ENCODE results near the gene FOXJ3. TPM values are rescaled to one million over a fixed set of nuclear protein-coding genes. Genes with fewer than 3 reads are reported as not detected.

Gene FOXJ3
- total and polyA plus RNA-seq, 4 donors, result 5.3 to 16.8 (median 12.4) TPM

GRCh38 chr1:42324398-42325013 is 10.5 kb downstream of the FOXJ3 start (continued):
- TF ChIP-seq ZBTB33 (IDR thresholded peaks at IDR 0.05) (no peak), RAD21 (IDR thresholded peaks at IDR 0.05) (no peak), HNF4G (IDR thresholded peaks at IDR 0.05) (no peak), JUND (IDR thresholded peaks at IDR 0.05) (no peak), EGR1 (IDR thresholded peaks at IDR 0.05; ENCODE audit: low read depth in 2 of 2) (no peak), HNF4A (conservative IDR thresholded peaks at IDR 0.05) (no peak), TAF1 (conservative IDR thresholded peaks at IDR 0.05) (no peak)

DNA sequence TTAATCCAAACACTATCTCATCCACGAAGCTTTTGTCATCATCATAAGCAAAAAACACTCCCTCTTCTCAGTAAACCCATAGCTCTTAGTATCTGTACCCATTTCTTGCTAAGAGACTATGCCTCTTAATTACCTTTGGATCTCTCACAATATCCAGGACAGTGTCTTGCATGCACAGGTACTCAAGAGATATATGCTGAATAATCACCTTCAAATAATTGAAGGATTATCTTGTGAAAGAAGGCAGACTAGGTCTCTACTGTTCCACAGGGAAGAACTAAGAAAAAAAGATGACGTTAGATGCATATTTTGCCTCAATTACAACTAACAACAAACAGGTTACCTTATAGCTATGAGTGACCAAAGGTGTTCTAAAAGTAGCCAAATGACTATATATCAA is 11.5 kb downstream of the FOXJ3 start:
- Histone ChIP-seq H3K9me3 (ENCODE audit: control insufficient read depth in 4 of 4, low read length in 3 of 4) (no peaks in the 10 kb centered on the region), H3K27me3 (ENCODE audit: control insufficient read depth in 4 of 4, insufficient read depth in 4 of 4, low read length in 3 of 4) (no peaks in the 10 kb centered on the region), H3K4me3 (ENCODE audit: low read depth in 1 of 3, low read length in 3 of 3) (no peak overlapping the region), H3K27ac (ENCODE audit: low read depth in 1 of 2, low read length in 2 of 2) (no peak overlapping the region), H3K9ac (ENCODE audit: low read depth in 1 of 2, low read length in 2 of 2) (no peak overlapping the region), H3K36me3 (ENCODE audit: control insufficient read depth in 4 of 4, insufficient read depth in 3 of 4, low read depth in 1 of 4, low read length in 3 of 4) (no peaks in the 10 kb centered on the region), H3K4me1 (ENCODE audit: control insufficient read depth in 4 of 4, insufficient read depth in 4 of 4, low read length in 3 of 4) (peaks cover 14 to 47% (median 34%) of the 10 kb centered on the region in 4 donors)
- TF ChIP-seq SP1 (IDR thresholded peaks at IDR 0.05) (no peak), GABPA (IDR thresholded peaks at IDR 0.05 in 1 of 2, conservative IDR thresholded peaks at IDR 0.05 in 1 of 2) (no peak)
- TF ChIP-seq, protein P1, sequence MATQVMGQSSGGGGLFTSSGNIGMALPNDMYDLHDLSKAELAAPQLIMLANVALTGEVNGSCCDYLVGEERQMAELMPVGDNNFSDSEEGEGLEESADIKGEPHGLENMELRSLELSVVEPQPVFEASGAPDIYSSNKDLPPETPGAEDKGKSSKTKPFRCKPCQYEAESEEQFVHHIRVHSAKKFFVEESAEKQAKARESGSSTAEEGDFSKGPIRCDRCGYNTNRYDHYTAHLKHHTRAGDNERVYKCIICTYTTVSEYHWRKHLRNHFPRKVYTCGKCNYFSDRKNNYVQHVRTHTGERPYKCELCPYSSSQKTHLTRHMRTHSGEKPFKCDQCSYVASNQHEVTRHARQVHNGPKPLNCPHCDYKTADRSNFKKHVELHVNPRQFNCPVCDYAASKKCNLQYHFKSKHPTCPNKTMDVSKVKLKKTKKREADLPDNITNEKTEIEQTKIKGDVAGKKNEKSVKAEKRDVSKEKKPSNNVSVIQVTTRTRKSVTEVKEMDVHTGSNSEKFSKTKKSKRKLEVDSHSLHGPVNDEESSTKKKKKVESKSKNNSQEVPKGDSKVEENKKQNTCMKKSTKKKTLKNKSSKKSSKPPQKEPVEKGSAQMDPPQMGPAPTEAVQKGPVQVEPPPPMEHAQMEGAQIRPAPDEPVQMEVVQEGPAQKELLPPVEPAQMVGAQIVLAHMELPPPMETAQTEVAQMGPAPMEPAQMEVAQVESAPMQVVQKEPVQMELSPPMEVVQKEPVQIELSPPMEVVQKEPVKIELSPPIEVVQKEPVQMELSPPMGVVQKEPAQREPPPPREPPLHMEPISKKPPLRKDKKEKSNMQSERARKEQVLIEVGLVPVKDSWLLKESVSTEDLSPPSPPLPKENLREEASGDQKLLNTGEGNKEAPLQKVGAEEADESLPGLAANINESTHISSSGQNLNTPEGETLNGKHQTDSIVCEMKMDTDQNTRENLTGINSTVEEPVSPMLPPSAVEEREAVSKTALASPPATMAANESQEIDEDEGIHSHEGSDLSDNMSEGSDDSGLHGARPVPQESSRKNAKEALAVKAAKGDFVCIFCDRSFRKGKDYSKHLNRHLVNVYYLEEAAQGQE (IDR thresholded peaks at IDR 0.05), result no peak
- TF ChIP-seq, protein P2, sequence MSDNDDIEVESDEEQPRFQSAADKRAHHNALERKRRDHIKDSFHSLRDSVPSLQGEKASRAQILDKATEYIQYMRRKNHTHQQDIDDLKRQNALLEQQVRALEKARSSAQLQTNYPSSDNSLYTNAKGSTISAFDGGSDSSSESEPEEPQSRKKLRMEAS (IDR thresholded peaks at IDR 0.05), result no peak
- WGBS, result 88% methylated on average over 2 of the region's 2 CpGs
- no peak for DNase-seq (ENCODE audit: low spot score)

DNA sequence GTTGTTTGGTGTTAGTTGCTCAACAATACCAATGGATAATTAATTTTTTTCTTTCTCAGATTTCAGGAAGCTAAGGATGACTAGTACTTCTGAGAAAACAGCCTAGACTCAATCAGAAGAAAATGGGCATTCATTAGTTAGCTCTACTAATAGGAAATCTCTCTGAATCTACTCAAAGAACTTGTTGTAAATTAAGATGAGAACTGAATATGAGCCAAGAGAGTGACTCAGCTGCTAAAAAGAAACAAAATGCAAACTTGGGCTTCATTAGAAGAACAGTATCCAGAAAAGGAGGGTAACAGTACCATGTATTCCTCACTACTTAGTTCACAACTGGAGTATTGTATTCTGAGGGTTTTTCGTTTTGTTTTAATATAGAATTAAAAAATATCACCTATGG is 12.5 kb downstream of the FOXJ3 start:
- Histone ChIP-seq H3K27me3 (ENCODE audit: control insufficient read depth in 4 of 4, insufficient read depth in 4 of 4, low read length in 3 of 4) (no peaks in the 10 kb centered on the region), H3K36me3 (ENCODE audit: control insufficient read depth in 4 of 4, insufficient read depth in 3 of 4, low read depth in 1 of 4, low read length in 3 of 4) (no peaks in the 10 kb centered on the region), H3K4me3 (ENCODE audit: low read depth in 1 of 3, low read length in 3 of 3) (no peak overlapping the region), H3K9me3 (ENCODE audit: control insufficient read depth in 4 of 4, low read length in 3 of 4) (no peaks in the 10 kb centered on the region), H3K27ac (ENCODE audit: low read depth in 1 of 2, low read length in 2 of 2) (no peak overlapping the region), H3K4me1 (ENCODE audit: control insufficient read depth in 4 of 4, insufficient read depth in 4 of 4, low read length in 3 of 4) (peaks cover 9 to 44% (median 34%) of the 10 kb centered on the region in 4 donors), H3K9ac (ENCODE audit: low read depth in 1 of 2, low read length in 2 of 2) (no peak overlapping the region)
- no peak for DNase-seq (ENCODE audit: low spot score)
- TF ChIP-seq RXRA (IDR thresholded peaks at IDR 0.05) (no peak), FOXA1 (IDR thresholded peaks at IDR 0.05) (no peak), HNF4A (conservative IDR thresholded peaks at IDR 0.05) (no peak), HNF4G (IDR thresholded peaks at IDR 0.05) (no peak)
- WGBS, result 3% methylated on average over 1 of the region's 1 CpG
